Femur (tissue), 1 donor: ENCODE measurements around the gene PDE1C.

ENCODE experiments used
- DNase-seq: peaks from one replicate; pipeline ENCODE4 v3.0.0-alpha.2; 2017

PDE1C gene

GRCh38 chr7:31986878-31987518 lies 83.2 kb downstream of the PDE1C start:
- no peak for DNase-seq

- no peak for DNase-seq
Measured at GRCh38 chr7:31982962-31983361, 87.2 kb downstream of the PDE1C start.

- DNase-seq: no peak
Measured at GRCh38 chr7:31981874-31982390, 88.3 kb downstream of the PDE1C start.

- DNase-seq: no peak
Measured at GRCh38 chr7:31979690-31980330, 90.4 kb downstream of the PDE1C start.

- no peak for DNase-seq
Measured at GRCh38 chr7:31975546-31975945, 94.7 kb downstream of the PDE1C start.

GRCh38 chr7:31974351-31974750 lies 95.9 kb downstream of the PDE1C start:
- DNase-seq: no peak

- no peak for DNase-seq
Measured at GRCh38 chr7:31971049-31971667, 99.0 kb downstream of the PDE1C start.

- DNase-seq: no peak
Measured at GRCh38 chr7:31970501-31970900, 99.7 kb downstream of the PDE1C start.

GRCh38 chr7:31963569-31964175 lies 106.5 kb downstream of the PDE1C start:
- DNase-seq: no peak

GRCh38 chr7:31962246-31962645 lies 108.0 kb downstream of the PDE1C start:
- DNase-seq: no peak

GRCh38 chr7:31958226-31958625 lies 112.0 kb downstream of the PDE1C start:
- no peak for DNase-seq

GRCh38 chr7:31957756-31958155 lies 112.5 kb downstream of the PDE1C start:
- DNase-seq: no peak

GRCh38 chr7:31957090-31957720 lies 113.0 kb downstream of the PDE1C start:
- DNase-seq: no peak

GRCh38 chr7:31955641-31956040 lies 114.6 kb downstream of the PDE1C start:
- DNase-seq: no peak

- no peak for DNase-seq
Measured at GRCh38 chr7:31955021-31955420, 115.2 kb downstream of the PDE1C start.

- DNase-seq: no peak
Measured at GRCh38 chr7:31954500-31954899, 115.7 kb downstream of the PDE1C start.

- no peak for DNase-seq
Measured at GRCh38 chr7:31953432-31953831, 116.8 kb downstream of the PDE1C start.

GRCh38 chr7:31950091-31950755 lies 120.0 kb downstream of the PDE1C start:
- DNase-seq: no peak

- DNase-seq: no peak
Measured at GRCh38 chr7:31948029-31948428, 122.2 kb downstream of the PDE1C start.

- no peak for DNase-seq
Measured at GRCh38 chr7:31940167-31940566, 130.0 kb downstream of the PDE1C start.

GRCh38 chr7:31939076-31939475 lies 131.1 kb downstream of the PDE1C start:
- DNase-seq: no peak

- no peak for DNase-seq
Measured at GRCh38 chr7:31938650-31939049, 131.6 kb downstream of the PDE1C start.

- no peak for DNase-seq
Measured at GRCh38 chr7:31937982-31938381, 132.2 kb downstream of the PDE1C start.
